CD1c-positive myeloid dendritic cell (primary cell): ENCODE data around the gene OLFML3.
"Not testable (repeated sequence)": the region's sequence is repeated elsewhere in the genome, so short reads cannot be mapped to it uniquely, and the experiment has no call there.

Source experiments
- DNase-seq: peaks from one replicate; pipeline ENCODE4 v3.0.0-alpha.2; 2016; ENCODE audit errors: extremely low spot score

Gene OLFML3

DNA sequence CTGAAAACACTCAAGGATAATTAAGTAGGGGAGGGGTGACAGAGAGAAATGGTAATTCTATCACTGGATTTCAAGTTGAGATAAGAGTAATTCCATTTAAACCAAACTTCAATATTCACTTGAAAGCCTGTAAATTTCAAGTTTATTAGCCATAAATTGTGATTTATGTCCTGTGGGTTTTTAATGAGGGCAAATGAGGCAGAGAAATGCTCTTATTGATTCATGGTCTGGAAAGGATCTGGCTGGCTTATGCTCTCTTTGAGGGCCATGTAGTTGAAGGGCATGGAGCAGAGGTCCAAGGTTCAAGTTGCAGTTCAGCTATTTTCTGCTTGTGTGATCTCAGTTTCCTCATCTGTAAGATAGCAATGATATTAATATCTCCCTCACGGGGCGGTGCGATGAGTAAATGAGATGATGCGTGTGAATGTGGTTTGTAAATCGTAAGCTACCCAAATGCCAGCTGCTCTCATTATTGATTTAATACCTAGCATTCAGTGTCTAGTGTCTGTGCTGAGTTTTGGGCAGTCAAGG lies 12.3 kb downstream of the OLFML3 start:
- no peak for DNase-seq

GRCh38 chr1:113993072-113993471 lies 13.8 kb downstream of the OLFML3 start:
- DNase-seq, result no peak

DNA sequence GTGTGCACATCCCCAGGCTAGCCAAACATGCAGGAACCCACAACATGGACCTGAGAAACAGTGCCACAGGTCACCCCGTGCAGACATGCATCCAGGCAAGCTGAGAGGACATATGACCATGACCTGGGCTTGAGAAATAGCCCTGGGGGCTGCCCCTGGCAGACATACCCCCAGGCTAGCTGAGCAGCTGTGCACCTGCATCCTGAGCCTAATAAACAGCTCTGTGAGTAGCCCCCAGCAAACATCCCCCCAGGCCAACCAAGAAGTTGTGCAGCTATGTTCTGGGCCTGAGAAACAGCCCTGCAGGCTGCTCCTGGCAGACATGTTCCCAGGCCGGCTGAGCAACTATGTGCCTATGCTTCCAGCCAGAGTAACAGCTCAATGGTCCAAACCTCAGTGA lies 14.5 kb downstream of the OLFML3 start:
- no peak for DNase-seq

DNA sequence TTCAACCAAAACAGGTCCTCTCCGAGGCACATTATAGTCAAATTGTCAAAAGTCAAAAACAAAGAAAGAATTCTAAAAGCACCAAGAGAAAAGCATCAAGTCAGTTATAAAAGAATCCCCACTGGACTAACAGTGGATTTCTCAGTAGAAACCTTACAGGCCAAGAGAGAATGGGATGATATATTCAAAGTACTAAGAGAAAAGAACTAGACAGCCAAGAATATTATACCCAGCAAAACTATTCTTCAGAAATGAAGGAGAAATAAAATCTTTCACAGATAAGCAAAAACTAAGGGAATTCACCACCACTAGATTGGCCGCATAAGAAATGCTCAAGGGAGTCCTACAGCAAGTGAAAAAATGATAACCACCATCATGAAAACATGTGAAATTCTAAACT lies 16.1 kb downstream of the OLFML3 start:
- DNase-seq, result no peak

GRCh38 chr1:113998361-113998760 lies 19.1 kb downstream of the OLFML3 start:
- DNase-seq, result peak; percentile 45

DNA sequence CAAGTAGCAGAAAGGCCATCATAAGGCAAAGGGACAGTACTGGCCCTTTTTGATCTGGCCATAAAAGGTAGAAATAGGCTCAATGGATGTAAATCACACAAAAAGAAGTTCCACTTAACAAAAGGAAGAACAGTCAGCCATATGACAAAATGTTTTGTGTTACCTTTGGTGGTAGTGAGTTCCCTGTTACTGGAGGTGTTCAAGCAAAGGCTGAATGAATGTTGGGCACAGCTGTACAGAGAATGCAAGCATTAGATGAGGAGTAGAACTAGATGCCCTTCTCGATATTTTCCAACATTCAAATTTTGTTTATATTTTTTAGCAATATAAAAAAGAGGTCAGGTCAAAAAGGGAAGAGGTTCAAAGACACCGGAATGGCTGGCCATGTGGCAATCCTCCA lies 20.0 kb downstream of the OLFML3 start:
- DNase-seq, result no peak

GRCh38 chr1:113999799-114000198 lies 20.5 kb downstream of the OLFML3 start:
- DNase-seq, result no peak

DNA sequence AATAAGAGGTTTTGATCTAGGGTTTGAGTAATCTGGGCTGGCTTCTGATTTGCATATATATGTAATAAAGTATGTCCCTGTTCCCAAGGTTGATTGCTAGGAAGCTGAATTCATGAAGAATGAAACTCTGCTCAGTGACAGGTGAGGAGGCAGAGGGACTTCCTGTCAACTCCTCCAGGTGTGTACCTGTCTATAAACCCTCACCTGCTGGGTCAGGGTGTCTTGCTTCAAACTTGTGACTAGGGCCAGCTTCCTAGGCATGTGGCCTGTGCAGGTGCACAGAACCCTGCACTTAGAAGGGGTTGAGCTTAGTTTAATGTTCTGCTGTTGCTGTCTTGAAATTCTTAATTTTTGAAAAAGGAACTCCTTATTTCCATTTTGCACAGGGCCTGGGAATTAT lies 21.1 kb downstream of the OLFML3 start:
- no peak for DNase-seq

DNA sequence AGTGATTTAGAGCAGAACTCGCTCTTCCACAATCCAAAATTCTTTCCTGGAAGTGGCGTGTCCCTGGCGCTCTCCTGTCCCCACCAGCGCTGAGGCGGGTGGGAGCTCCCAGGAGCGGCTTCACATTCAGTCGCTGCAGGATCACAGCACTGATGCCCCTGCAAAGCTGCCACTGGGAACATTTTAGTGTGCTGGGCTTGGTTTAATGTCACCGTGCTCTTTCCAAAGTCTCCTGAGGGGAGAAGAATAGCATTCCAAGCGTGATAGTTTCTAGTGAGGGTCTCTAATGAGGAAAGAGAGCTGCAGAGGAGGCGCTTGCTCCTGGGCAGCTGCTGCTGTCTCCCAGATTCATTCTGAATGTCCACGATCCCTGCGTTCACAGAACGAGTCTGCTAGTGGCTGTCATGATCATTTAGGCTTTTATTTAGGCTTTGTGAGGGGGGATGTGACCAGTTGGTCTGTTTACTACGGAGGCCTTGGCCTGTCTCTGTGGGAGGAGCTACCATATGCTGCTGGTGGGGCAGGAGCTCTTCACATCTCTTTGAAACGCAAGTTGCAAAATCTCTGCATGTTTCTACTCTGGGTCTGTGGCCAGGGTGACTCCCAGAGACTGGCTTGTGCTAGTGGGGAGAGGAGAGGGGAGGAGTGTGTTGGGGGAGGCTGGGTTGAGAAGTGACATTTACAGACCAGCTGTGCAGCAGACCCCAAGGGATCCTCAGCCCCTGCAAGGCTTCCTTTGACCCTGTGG lies 23.4 kb downstream of the OLFML3 start:
- DNase-seq, result no peak

- no peak for DNase-seq
Measured at GRCh38 chr1:114003431-114003830, 24.2 kb downstream of the OLFML3 start.

DNA sequence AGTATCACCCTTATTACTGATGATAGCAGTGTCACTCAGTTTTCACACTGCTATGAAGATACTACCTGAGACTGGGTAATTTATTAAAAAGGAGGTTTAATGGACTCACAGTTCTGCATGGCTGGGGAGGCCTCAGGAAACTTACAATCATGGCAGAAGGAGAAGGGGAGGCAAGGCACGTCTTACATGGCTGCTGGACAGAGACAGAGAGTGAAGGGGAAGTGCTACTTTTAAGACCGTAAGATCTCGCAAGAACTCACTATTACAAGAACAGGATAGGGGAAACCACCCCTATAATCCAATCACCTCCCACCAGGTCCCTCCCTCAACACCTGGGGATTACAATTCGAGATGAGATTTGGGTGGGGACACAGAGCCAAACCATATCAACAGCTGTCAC lies 27.6 kb downstream of the OLFML3 start:
- DNase-seq, result not testable (repeated sequence)

- DNase-seq, result no peak
Measured at GRCh38 chr1:114008480-114008941, 29.2 kb downstream of the OLFML3 start.

DNA sequence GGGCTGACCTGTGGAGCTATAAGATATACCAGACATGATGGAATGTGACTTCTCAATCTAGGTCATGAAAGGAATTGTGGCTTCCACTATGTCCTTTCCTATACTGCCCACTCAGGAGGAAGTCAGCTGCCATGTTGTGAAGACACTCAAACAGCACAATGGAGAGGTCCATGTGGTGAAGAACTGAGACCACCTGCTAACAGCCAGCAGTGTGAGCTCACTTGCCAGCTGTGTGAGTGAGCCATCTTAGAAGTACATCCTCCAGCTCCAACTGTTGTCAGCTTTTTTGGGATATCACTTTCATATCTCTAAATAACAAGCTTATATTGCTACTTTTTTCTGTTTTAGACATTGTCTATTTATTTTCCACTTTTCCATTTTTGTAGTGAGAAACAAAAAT lies 29.7 kb downstream of the OLFML3 start:
- no peak for DNase-seq

DNA sequence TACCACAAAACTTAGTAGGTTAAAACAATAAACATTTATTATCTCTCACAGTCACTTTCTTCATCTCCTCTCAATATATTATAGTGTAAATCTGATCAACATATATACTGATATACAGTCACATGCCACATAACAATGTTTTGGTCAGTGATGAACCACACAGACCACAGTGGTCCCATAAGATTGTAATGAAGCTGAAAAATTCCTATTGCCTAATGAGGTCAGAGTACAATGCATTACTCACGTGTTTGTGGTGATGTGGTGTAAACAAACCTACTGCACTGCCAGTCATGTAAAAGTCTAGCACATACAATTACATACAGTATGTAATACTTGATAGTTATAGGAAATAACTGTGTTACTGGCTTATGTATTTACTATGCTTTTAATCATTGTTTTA lies 30.1 kb downstream of the OLFML3 start:
- no peak for DNase-seq

DNA sequence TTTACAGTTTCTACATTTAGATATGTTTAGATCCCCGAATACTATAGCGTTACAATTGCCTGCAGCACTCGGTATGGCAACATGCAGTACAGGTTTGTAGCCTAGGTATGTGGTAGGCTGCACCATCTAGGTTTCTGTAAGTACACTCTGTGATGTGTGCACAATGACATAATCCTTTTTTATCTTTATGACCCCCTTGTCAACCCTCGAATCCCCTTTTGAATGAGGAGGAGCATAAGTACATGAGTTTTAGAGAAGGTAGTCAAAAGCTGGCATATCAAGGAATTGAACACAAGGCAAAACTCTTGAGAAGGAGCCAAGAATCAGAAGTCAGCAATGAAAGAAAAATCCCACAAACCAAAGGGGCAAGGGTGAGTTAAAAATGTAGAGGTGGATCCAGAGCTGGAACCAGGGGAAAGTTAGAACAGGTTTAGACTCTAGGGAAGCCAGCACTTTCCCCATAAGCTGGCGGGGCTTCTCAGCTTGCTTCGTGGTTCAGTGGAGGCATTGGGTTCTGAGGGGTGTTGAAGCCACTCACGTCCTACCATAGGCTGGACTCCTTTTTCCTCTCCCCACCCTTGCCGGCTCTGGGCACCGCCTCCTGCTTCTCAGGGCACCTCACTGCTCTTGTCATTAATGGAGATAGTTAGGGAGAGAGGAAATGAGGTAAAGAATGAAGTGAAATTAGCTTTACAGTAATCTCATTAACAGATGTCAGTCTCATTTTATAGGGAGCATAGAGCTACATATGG lies 31.3 kb downstream of the OLFML3 start:
- no peak for DNase-seq

DNA sequence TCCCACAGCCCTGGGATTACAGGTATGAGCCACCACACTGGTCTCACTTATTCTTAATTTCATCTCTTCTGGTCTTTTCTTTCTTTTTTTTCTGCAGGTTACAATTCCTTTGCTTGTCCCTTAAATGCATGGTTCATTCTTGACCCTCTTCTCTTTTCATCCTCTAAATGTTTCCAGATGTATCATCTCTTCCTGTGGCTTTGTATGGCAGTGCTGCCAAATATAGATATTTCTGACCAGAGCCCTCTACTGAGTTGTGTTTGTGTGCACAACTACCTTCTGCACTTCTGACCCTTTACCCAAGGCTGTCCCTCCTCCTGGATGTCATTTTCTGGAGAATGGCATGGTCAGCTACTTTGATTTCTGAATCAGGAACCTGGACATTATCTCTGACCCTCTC lies 32.5 kb downstream of the OLFML3 start:
- DNase-seq, result no peak

DNA sequence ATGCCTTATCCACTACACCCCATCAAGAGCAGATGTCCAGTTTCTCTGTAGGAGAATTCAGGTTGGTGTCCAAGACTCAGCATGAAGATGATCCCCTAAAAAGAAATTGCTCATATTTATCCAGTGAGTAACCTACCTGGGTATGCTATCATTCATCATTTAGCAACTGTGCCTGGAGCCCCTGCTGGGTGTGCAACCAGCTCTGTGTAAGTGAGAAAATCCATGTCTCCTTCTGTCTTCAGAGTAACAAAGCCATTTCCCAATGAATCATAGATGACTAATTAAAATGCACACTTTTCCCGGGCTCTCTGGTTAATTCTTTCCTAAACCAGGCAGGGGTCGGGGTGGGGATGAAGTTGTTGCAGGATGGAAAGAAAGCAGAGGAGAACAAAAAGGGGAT lies 35.8 kb downstream of the OLFML3 start:
- DNase-seq, result no peak

DNA sequence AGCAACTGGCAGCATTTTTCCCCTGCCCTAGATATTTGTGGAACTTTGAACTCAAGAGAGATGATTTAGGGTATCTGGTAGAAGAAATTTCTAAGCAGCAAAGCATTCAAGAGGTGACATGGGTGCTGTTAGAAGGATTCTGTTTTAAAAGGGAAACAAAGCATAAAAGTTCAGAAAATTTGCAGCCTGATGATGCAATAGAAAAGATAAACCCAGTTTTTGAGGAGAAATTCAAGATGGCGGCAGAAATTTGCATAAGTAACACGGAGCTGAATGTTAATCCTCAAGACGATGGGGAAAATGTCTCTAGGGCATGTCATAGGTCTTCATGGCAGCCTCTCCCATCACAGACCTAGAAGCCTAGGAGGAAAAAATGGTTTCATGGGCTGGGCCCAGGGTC lies 40.5 kb downstream of the OLFML3 start:
- not testable (repeated sequence) for DNase-seq

DNA sequence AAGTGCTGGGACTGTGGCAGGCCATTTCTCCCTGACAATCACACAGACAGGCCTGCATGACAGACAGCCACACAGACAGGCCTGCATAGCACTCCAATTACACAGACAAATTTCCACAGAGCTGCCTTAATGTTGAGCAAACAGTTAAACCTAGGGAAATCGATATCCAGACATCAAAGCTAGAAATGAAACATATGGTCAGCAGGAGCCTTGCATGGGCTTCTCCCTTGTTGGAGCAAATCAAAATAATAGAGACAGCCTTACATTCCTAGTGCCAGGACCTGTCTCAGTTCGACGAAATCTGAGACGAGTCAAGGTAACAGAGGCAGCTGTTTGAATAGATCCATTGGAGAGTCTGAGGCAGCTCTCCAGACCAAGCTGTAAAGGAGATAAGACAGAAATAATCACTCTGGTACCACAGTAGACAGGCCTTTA lies 42.4 kb downstream of the OLFML3 start:
- DNase-seq, result no peak

- no peak for DNase-seq
Measured at GRCh38 chr1:114022877-114023276, 43.6 kb downstream of the OLFML3 start.

GRCh38 chr1:114023377-114023776 lies 44.1 kb downstream of the OLFML3 start:
- no peak for DNase-seq

DNA sequence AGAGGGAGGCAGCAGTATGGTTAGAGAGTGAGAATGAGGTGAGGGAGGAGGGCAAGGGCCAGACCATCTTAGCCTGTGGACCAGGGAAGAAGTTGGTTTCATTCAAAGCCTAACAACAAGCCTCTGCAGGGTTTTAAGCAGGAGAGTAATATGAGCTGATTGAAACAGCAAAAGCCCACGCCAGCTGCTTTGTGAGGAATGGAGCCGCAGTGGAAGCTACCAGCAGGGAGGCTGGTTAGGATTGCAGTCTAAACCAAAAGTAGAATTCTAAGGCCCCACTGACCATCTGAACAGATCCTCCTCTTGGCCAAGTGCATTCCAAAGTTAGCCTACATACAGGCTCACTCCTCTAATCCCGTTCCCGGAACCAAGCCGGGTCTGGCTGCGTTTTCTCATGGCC lies 44.8 kb downstream of the OLFML3 start:
- no peak for DNase-seq
